HG02840 (cell line): ENCODE data around the gene IL4R.
A peak's percentile ranks its signal among the peaks of the same experiment; 100 is the strongest.
"Not testable (repeated sequence)": the region's sequence is repeated elsewhere in the genome, so short reads cannot be mapped to it uniquely, and the experiment has no call there.

ENCODE experiments used
- ATAC-seq: cut with Tn5 transposase; IDR thresholded peaks from one replicate; pipeline ENCODE4 v1.9.1; 2021; ENCODE audit warnings: mild to moderate bottlenecking, moderate library complexity, moderate number of reproducible peaks; ENCODE audit not compliant: unreplicated experiment, low FRiP score

IL4R gene

GRCh38 chr16:27399969-27400368, 86.2 kb downstream of the IL4R start:
- no peak for ATAC-seq

GRCh38 chr16:27400751-27401620, 87.2 kb downstream of the IL4R start:
- ATAC-seq: no peak

- peak; percentile 46 for ATAC-seq
These were observed 88.2 kb downstream of the IL4R start, which contains the start of gene IL21R for GRCh38 chr16:27401768-27402568. Gene IL21R, plus strand, starts transcription at chr16:27402174. Its CDS starts 27,898 bp downstream, at chr16:27430072.

GRCh38 chr16:27402569-27402963, 88.8 kb downstream of the IL4R start:
- no peak for ATAC-seq

- no peak for ATAC-seq
These were observed 89.3 kb downstream of the IL4R start for GRCh38 chr16:27402964-27403600.

- no peak for ATAC-seq
These were observed 89.8 kb downstream of the IL4R start for GRCh38 chr16:27403601-27403992.

GRCh38 chr16:27404163-27404823, 90.5 kb downstream of the IL4R start:
- ATAC-seq: no peak

- no peak for ATAC-seq
These were observed 92.0 kb downstream of the IL4R start for GRCh38 chr16:27405546-27406451.

GRCh38 chr16:27406511-27407128, 92.8 kb downstream of the IL4R start:
- ATAC-seq: no peak

- ATAC-seq: no peak
These were observed 93.4 kb downstream of the IL4R start for GRCh38 chr16:27407133-27407532.

GRCh38 chr16:27408012-27408601, 94.3 kb downstream of the IL4R start:
- no peak for ATAC-seq

GRCh38 chr16:27408602-27409031, 94.8 kb downstream of the IL4R start:
- no peak for ATAC-seq

- not testable (repeated sequence) for ATAC-seq
These were observed 96.2 kb downstream of the IL4R start for GRCh38 chr16:27409958-27410357.

GRCh38 chr16:27410761-27411160, 97.0 kb downstream of the IL4R start:
- ATAC-seq: no peak

GRCh38 chr16:27413956-27414355, 100.2 kb downstream of the IL4R start:
- ATAC-seq: no peak
